Mesenchymal stem cell (in vitro differentiated cells and primary cell): ENCODE results near the gene NT5DC3.
A peak's percentile ranks its signal among the peaks of the same experiment; 100 is the strongest.
"Not testable (repeated sequence)": the region's sequence is repeated elsewhere in the genome, so short reads cannot be mapped to it uniquely, and the experiment has no call there.

ENCODE experiments used
- DNase-seq: peaks from one replicate; pipeline ENCODE4 v3.0.0-alpha.2; 2013
- H2AFZ ChIP-seq: one replicate; pipeline ENCODE4 v1.6.1; 2013; ENCODE audit warnings: low read depth, mild to moderate bottlenecking, control low read depth, inconsistent platforms, low read length, moderate library complexity
- H2AK5ac ChIP-seq: 2 replicates; pipeline ENCODE4 v1.6.1; 2013; ENCODE audit warnings: low read length, moderate library complexity, mild to moderate bottlenecking, inconsistent platforms; ENCODE audit not compliant: severe bottlenecking
- H2BK120ac ChIP-seq: one replicate; pipeline ENCODE4 v1.6.1; 2013; ENCODE audit warnings: low read depth, mild to moderate bottlenecking, inconsistent platforms, low read length, moderate library complexity
- H2BK12ac ChIP-seq, 2 experiments: one replicate each; pipeline ENCODE4 v1.6.1; 2013; ENCODE audit warnings: inconsistent platforms in 2 of 2, low read length in 2 of 2, mild to moderate bottlenecking in 2 of 2, moderate library complexity in 2 of 2, control low read depth in 1 of 2
- H2BK15ac ChIP-seq: one replicate; pipeline ENCODE4 v1.6.1; 2013; ENCODE audit warnings: mild to moderate bottlenecking, low read depth, inconsistent platforms; ENCODE audit not compliant: poor library complexity, severe bottlenecking
- H2BK5ac ChIP-seq: 2 replicates; pipeline ENCODE4 v1.6.1; 2013; ENCODE audit warnings: low read depth, mild to moderate bottlenecking, low read length, control low read depth, inconsistent platforms; ENCODE audit not compliant: poor library complexity, severe bottlenecking
- H3K14ac ChIP-seq, 2 experiments: one replicate each; pipeline ENCODE4 v1.6.1; 2013; ENCODE audit warnings: inconsistent platforms in 2 of 2, low read length in 2 of 2, control low read depth in 1 of 2, mild to moderate bottlenecking in 1 of 2, moderate library complexity in 1 of 2
- H3K18ac ChIP-seq, 2 experiments: one replicate each; pipeline ENCODE4 v1.6.1; 2013; ENCODE audit warnings: inconsistent platforms in 2 of 2, low read length in 2 of 2, control low read depth in 1 of 2, low read depth in 1 of 2, mild to moderate bottlenecking in 1 of 2
- H3K23ac ChIP-seq, 2 experiments: one replicate each; pipeline ENCODE4 v1.6.1; 2013; ENCODE audit warnings: inconsistent platforms in 2 of 2, low read length in 2 of 2, mild to moderate bottlenecking in 2 of 2, moderate library complexity in 2 of 2, control low read depth in 1 of 2
- H3K27ac ChIP-seq: 2 replicates; pipeline ENCODE4 v1.5.1; 2013; ENCODE audit warnings: mild to moderate bottlenecking, moderate library complexity, low read length, control low read depth, inconsistent platforms; ENCODE audit not compliant: poor library complexity, severe bottlenecking
- H3K27me3 ChIP-seq, 2 experiments: 2 replicates each; pipeline versions ENCODE4 v1.6.1 to v1.7.0; 2013; ENCODE audit warnings: low read length in 2 of 2, mild to moderate bottlenecking in 2 of 2, moderate library complexity in 2 of 2, control low read depth in 1 of 2, inconsistent platforms in 1 of 2; ENCODE audit not compliant: control insufficient read depth in 1 of 2, insufficient read depth in 1 of 2
- H3K36me3 ChIP-seq, 2 experiments: 2 replicates each; pipeline versions ENCODE4 v1.6.1 to v1.7.0; 2013; ENCODE audit warnings: low read length in 2 of 2, control low read depth in 1 of 2, inconsistent platforms in 1 of 2, low read depth in 1 of 2, mild to moderate bottlenecking in 1 of 2; ENCODE audit not compliant: insufficient read depth in 2 of 2, control insufficient read depth in 1 of 2
- H3K4ac ChIP-seq, 2 experiments: one replicate each; pipeline ENCODE4 v1.6.1; 2013; ENCODE audit warnings: inconsistent platforms in 2 of 2, low read length in 2 of 2, mild to moderate bottlenecking in 2 of 2, moderate library complexity in 2 of 2, control low read depth in 1 of 2, low read depth in 1 of 2
- H3K4me1 ChIP-seq: 2 replicates; pipeline ENCODE4 v1.6.1; 2013; ENCODE audit warnings: low read depth, low read length, control low read depth; ENCODE audit not compliant: control insufficient read depth, insufficient read depth
- H3K4me2 ChIP-seq: 2 replicates; pipeline ENCODE4 v1.6.1; 2013; ENCODE audit warnings: low read length, mild to moderate bottlenecking, inconsistent platforms; ENCODE audit not compliant: poor library complexity, severe bottlenecking
- H3K4me3 ChIP-seq, 2 experiments: 2 replicates each; pipeline versions ENCODE4 v1.5.1 to v1.7.0; 2013; ENCODE audit warnings: low read length in 2 of 2, mild to moderate bottlenecking in 2 of 2, control low read depth in 1 of 2, low read depth in 1 of 2; ENCODE audit not compliant: insufficient read depth in 1 of 2
- H3K79me1 ChIP-seq: replicated peaks from 2 replicates; pipeline ENCODE4 v1.6.1; 2013; ENCODE audit warnings: mild to moderate bottlenecking, control low read depth, low read length, inconsistent platforms; ENCODE audit not compliant: poor library complexity, severe bottlenecking
- H3K9ac ChIP-seq: 2 replicates; pipeline ENCODE4 v1.7.0; 2013; ENCODE audit warnings: mild to moderate bottlenecking, low read length, moderate library complexity
- H3K9me3 ChIP-seq: 2 replicates; pipeline ENCODE4 v1.7.0; 2013; ENCODE audit warnings: mild to moderate bottlenecking, low read length; ENCODE audit not compliant: control insufficient read depth
- H4K8ac ChIP-seq: one replicate; pipeline ENCODE4 v1.6.1; 2013; ENCODE audit warnings: inconsistent platforms, mild to moderate bottlenecking, low read length, moderate library complexity
- H4K91ac ChIP-seq: one replicate; pipeline ENCODE4 v1.6.1; 2013; ENCODE audit warnings: mild to moderate bottlenecking, low read length, inconsistent platforms
- WGBS: methylation state at CpG from one replicate; pipeline ENCODE4 v1.1.7; 2013; ENCODE audit warnings: mixed read lengths; 5-methylcytosine and 5-hydroxymethylcytosine counted together

The NT5DC3 gene

GRCh38 chr12:103835747-103836335, 5.2 kb downstream of the NT5DC3 start:
- not testable (repeated sequence) for H3K4ac ChIP-seq, H3K4me2 ChIP-seq, H3K23ac ChIP-seq, H2BK12ac ChIP-seq, H2AK5ac ChIP-seq, H3K4me3 ChIP-seq, H3K27ac ChIP-seq, H2BK120ac ChIP-seq, H4K8ac ChIP-seq, H3K36me3 ChIP-seq, H3K9ac ChIP-seq, H3K9me3 ChIP-seq, H2AFZ ChIP-seq, H3K14ac ChIP-seq, DNase-seq, H3K27me3 ChIP-seq, H3K18ac ChIP-seq, H2BK5ac ChIP-seq, H2BK15ac ChIP-seq, H4K91ac ChIP-seq
- peaks cover 27% of the 10 kb centered on the region for H3K79me1 ChIP-seq
- WGBS, result over 99% methylated on average over 8 of the region's 11 CpGs
- peaks cover 12% of the 10 kb centered on the region for H3K4me1 ChIP-seq

GRCh38 chr12:103834942-103835341, 6.1 kb downstream of the NT5DC3 start:
- no peak overlapping the region for H4K8ac ChIP-seq
- no peak overlapping the region for H2BK120ac ChIP-seq
- H4K91ac ChIP-seq, result no peak overlapping the region
- peak overlapping the region in 1 of 2 experiments; percentile 81 for H3K14ac ChIP-seq
- H3K23ac ChIP-seq, result no peak overlapping the region
- 90% methylated on average over 2 of the region's 3 CpGs for WGBS
- H2BK5ac ChIP-seq, result no peak overlapping the region
- H3K27ac ChIP-seq, result no peak overlapping the region
- no peaks in the 10 kb centered on the region for H3K9me3 ChIP-seq
- peak overlapping the region; percentile 48 for H2BK15ac ChIP-seq
- peak overlapping the region in 1 of 2 experiments; percentile 57 for H3K4ac ChIP-seq
- H2BK12ac ChIP-seq, result peak overlapping the region in 1 of 2 experiments; percentile 32
- peaks cover 0 to 3% of the 10 kb centered on the region in 2 experiments for H3K36me3 ChIP-seq
- H2AFZ ChIP-seq, result no peak overlapping the region
- no peak overlapping the region for H3K9ac ChIP-seq
- no peak overlapping the region for H3K4me3 ChIP-seq
- H3K4me1 ChIP-seq, result peaks cover 12% of the 10 kb centered on the region
- no peak overlapping the region for H2AK5ac ChIP-seq
- H3K79me1 ChIP-seq, result peaks cover 28% of the 10 kb centered on the region
- no peaks in the 10 kb centered on the region for H3K27me3 ChIP-seq
- DNase-seq, result no peak
- H3K4me2 ChIP-seq, result no peak overlapping the region
- H3K18ac ChIP-seq, result no peak overlapping the region

DNA sequence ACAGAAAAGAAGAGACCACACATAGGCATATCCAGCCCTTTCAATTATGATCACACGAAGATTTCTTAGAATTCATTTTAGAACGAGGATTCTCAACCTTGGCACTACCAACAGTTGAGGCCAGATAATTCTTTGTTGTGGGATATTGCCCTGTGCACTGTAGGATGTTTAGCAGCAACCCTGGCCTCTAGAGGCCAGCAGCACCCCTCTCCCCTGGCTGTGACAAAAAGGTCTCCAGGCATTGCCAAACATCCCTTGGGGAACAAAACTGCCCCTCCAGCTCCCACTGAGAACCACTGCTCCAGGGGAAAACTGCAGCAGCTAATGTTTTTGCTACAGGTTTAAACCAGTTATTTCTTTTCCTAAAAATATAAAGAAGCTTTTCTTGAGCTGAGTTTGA, 7.1 kb downstream of the NT5DC3 start:
- Histone ChIP-seq H2AFZ (peak overlapping the region; percentile 42), H3K23ac (no peak overlapping the region), H2BK5ac (no peak overlapping the region), H3K27ac (no peak overlapping the region), H3K18ac (peak overlapping the region in 1 of 2 experiments; percentile 40), H3K4me1 (peaks cover 9% of the 10 kb centered on the region), H3K4me3 (no peak overlapping the region), H3K9me3 (no peaks in the 10 kb centered on the region), H4K91ac (no peak overlapping the region), H3K79me1 (peaks cover 28% of the 10 kb centered on the region), H3K14ac (no peak overlapping the region), H3K27me3 (no peaks in the 10 kb centered on the region), H2AK5ac (no peak overlapping the region), H4K8ac (peak overlapping the region; percentile 28), H3K4ac (no peak overlapping the region), H3K9ac (no peak overlapping the region), H2BK12ac (no peak overlapping the region), H2BK120ac (no peak overlapping the region), H3K36me3 (peaks cover 0 to 3% of the 10 kb centered on the region in 2 experiments), H3K4me2 (no peak overlapping the region), H2BK15ac (no peak overlapping the region)
- WGBS, result 100% methylated on average over 1 of the region's 2 CpGs
- DNase-seq, result no peak

- Histone ChIP-seq H3K36me3 (peaks cover 0 to 3% of the 10 kb centered on the region in 2 experiments), H2AFZ (no peak overlapping the region), H2BK12ac (no peak overlapping the region), H3K4ac (no peak overlapping the region), H2BK5ac (no peak overlapping the region), H3K18ac (peak overlapping the region in 1 of 2 experiments; percentile 40), H3K27me3 (no peaks in the 10 kb centered on the region), H3K9ac (peak overlapping the region; percentile 30), H3K4me1 (peaks cover 9% of the 10 kb centered on the region), H3K23ac (no peak overlapping the region), H2BK120ac (no peak overlapping the region), H3K79me1 (peaks cover 28% of the 10 kb centered on the region), H3K4me2 (no peak overlapping the region), H3K14ac (no peak overlapping the region), H2AK5ac (no peak overlapping the region), H3K27ac (no peak overlapping the region), H3K4me3 (no peak overlapping the region), H4K8ac (no peak overlapping the region), H3K9me3 (no peaks in the 10 kb centered on the region), H2BK15ac (no peak overlapping the region), H4K91ac (no peak overlapping the region)
- WGBS, result 97% methylated on average over 6 of the region's 6 CpGs
- DNase-seq, result no peak
Measured at GRCh38 chr12:103833095-103833775, 7.8 kb downstream of the NT5DC3 start.
